GM19452 (cell line): ENCODE data around the gene ERVK3-1.
"Not testable (repeated sequence)": the region's sequence is repeated elsewhere in the genome, so short reads cannot be mapped to it uniquely, and the experiment has no call there.

Source experiments
- ATAC-seq: cut with Tn5 transposase; IDR thresholded peaks from one replicate; pipeline ENCODE4 v1.9.1; 2021; ENCODE audit not compliant: unreplicated experiment

Gene ERVK3-1

GRCh38 chr19:58304255-58304654, 922 bp upstream of the ERVK3-1 start:
- ATAC-seq: no peak

GRCh38 chr19:58304748-58305064, 471 bp upstream of the ERVK3-1 start:
- peak; percentile 10 for ATAC-seq

- ATAC-seq: no peak
Measured at GRCh38 chr19:58305932-58306323, 751 bp downstream of the ERVK3-1 start.

GRCh38 chr19:58307736-58308135, 2.6 kb downstream of the ERVK3-1 start:
- ATAC-seq: no peak

- not testable (repeated sequence) for ATAC-seq
Measured at GRCh38 chr19:58310685-58311084, 5.5 kb downstream of the ERVK3-1 start.

- ATAC-seq: no peak
Measured at GRCh38 chr19:58311345-58311865, 6.2 kb downstream of the ERVK3-1 start.

- no peak for ATAC-seq
Measured at GRCh38 chr19:58315580-58315979, 10.4 kb downstream of the ERVK3-1 start.

- no peak for ATAC-seq
Measured at GRCh38 chr19:58317476-58318072, 12.4 kb downstream of the ERVK3-1 start.

GRCh38 chr19:58318297-58318696, 13.1 kb downstream of the ERVK3-1 start:
- no peak for ATAC-seq

GRCh38 chr19:58319241-58319640, 14.1 kb downstream of the ERVK3-1 start:
- ATAC-seq: no peak

GRCh38 chr19:58325311-58326022, 20.3 kb downstream of the ERVK3-1 start:
- ATAC-seq: no peak

- ATAC-seq: no peak
Measured at GRCh38 chr19:58326501-58326913, 21.3 kb downstream of the ERVK3-1 start.

- ATAC-seq: peak; percentile 91
Measured at GRCh38 chr19:58326914-58327726, 21.9 kb downstream of the ERVK3-1 start, which contains the start of gene ZSCAN22. ZSCAN22 (plus strand) TSS chr19:58326994; CDS start chr19:58334803, 7,809 bp downstream.

GRCh38 chr19:58328999-58329398, 23.8 kb downstream of the ERVK3-1 start:
- no peak for ATAC-seq

GRCh38 chr19:58330458-58330857, 25.3 kb downstream of the ERVK3-1 start:
- ATAC-seq: no peak

- no peak for ATAC-seq
Measured at GRCh38 chr19:58332697-58333096, 27.5 kb downstream of the ERVK3-1 start.

- ATAC-seq: no peak
Measured at GRCh38 chr19:58334691-58335249, 29.6 kb downstream of the ERVK3-1 start.

- ATAC-seq: no peak
Measured at GRCh38 chr19:58335630-58336029, 30.5 kb downstream of the ERVK3-1 start.

- no peak for ATAC-seq
Measured at GRCh38 chr19:58336216-58336615, 31.0 kb downstream of the ERVK3-1 start.

- ATAC-seq: no peak
Measured at GRCh38 chr19:58336820-58337219, 31.6 kb downstream of the ERVK3-1 start.

GRCh38 chr19:58338336-58338735, 33.2 kb downstream of the ERVK3-1 start:
- ATAC-seq: no peak
